K562 (cell line): ENCODE data around the gene JPH3.

Source experiments
- EP300 ChIP-seq: IDR thresholded peaks from 2 replicates; pipeline ENCODE4 v1.6.1; 2012; ENCODE audit warnings: low read length, improper control_type of control experiment
- ETV1 ChIP-seq: fragments of 450-650 bp; conservative IDR thresholded peaks from 2 replicates; pipeline ENCODE4 v1.6.1; 2016; ENCODE audit warnings: missing genetic modification characterization, control low read depth, low read depth, missing compliant biosample characterization
- TF ChIP-seq, protein P1 (sequence below), 3 experiments: IDR thresholded peaks in 2 of 3; conservative IDR thresholded peaks in 1 of 3; 2 replicates each; pipeline ENCODE4 v1.5.1; 2011 to 2012; ENCODE audit warnings: low read length in 3 of 3, mild to moderate bottlenecking in 3 of 3, control low read depth in 2 of 3, improper control_type of control experiment in 1 of 3, inconsistent platforms in 1 of 3, low read depth in 1 of 3, mixed read lengths in 1 of 3, moderate library complexity in 1 of 3; ENCODE audit not compliant: insufficient read depth in 2 of 3
- TF ChIP-seq, protein P2 (sequence below): fragments of 250-450 bp; sonication (Bioruptor Pico); IDR thresholded peaks from 2 replicates; pipeline ENCODE4 v1.5.0; 2020; ENCODE audit warnings: mild to moderate bottlenecking, borderline replicate concordance
- TF ChIP-seq, protein P3 (sequence below): fragments of 450-650 bp; conservative IDR thresholded peaks from 2 replicates; pipeline ENCODE4 v1.6.1; 2016; ENCODE audit warnings: missing genetic modification characterization, low read depth, mild to moderate bottlenecking, missing compliant biosample characterization, moderate library complexity
- TF ChIP-seq, protein P4 (sequence below), 2 experiments: fragments of 450-650 bp in 1 of 2; IDR thresholded peaks; 2 replicates each; pipeline ENCODE4 v1.6.1; 2011 to 2017; ENCODE audit warnings: low read depth in 2 of 2, antibody characterized with exemption in 1 of 2, borderline replicate concordance in 1 of 2, low read length in 1 of 2, mild to moderate bottlenecking in 1 of 2, mixed read lengths in 1 of 2; ENCODE audit not compliant: control insufficient read depth in 1 of 2

DNA sequence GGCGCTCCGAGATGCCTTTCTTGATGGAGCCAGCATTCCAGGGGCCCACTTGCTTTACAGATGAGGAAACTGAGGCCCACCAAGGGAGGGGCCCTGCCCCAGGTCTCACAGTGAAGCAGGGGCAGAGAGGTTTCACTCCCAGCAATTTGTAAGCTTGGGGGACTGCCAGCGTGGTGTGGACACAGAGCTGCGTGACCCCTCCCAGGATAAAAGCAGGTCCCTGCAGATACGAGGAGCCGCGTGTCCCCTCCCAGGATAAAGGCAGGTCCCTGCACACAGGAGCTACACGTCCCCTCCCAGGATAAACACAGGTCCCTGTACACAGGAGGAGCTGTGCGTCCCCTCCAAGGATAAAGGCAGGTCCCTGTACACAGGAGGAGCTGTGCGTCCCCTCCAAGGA is 11.7 kb downstream of the JPH3 start:
- TF ChIP-seq, protein P1, sequence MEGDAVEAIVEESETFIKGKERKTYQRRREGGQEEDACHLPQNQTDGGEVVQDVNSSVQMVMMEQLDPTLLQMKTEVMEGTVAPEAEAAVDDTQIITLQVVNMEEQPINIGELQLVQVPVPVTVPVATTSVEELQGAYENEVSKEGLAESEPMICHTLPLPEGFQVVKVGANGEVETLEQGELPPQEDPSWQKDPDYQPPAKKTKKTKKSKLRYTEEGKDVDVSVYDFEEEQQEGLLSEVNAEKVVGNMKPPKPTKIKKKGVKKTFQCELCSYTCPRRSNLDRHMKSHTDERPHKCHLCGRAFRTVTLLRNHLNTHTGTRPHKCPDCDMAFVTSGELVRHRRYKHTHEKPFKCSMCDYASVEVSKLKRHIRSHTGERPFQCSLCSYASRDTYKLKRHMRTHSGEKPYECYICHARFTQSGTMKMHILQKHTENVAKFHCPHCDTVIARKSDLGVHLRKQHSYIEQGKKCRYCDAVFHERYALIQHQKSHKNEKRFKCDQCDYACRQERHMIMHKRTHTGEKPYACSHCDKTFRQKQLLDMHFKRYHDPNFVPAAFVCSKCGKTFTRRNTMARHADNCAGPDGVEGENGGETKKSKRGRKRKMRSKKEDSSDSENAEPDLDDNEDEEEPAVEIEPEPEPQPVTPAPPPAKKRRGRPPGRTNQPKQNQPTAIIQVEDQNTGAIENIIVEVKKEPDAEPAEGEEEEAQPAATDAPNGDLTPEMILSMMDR (IDR thresholded peaks at IDR 0.05 in 2 of 3, conservative IDR thresholded peaks at IDR 0.05 in 1 of 3; ENCODE audit: insufficient read depth in 2 of 3, low read depth in 1 of 3, low read length in 3 of 3) = no peak
- TF ChIP-seq, protein P2, sequence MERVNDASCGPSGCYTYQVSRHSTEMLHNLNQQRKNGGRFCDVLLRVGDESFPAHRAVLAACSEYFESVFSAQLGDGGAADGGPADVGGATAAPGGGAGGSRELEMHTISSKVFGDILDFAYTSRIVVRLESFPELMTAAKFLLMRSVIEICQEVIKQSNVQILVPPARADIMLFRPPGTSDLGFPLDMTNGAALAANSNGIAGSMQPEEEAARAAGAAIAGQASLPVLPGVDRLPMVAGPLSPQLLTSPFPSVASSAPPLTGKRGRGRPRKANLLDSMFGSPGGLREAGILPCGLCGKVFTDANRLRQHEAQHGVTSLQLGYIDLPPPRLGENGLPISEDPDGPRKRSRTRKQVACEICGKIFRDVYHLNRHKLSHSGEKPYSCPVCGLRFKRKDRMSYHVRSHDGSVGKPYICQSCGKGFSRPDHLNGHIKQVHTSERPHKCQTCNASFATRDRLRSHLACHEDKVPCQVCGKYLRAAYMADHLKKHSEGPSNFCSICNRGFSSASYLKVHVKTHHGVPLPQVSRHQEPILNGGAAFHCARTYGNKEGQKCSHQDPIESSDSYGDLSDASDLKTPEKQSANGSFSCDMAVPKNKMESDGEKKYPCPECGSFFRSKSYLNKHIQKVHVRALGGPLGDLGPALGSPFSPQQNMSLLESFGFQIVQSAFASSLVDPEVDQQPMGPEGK (CRISPR knock-in tag) = no peak
- TF ChIP-seq ETV1 (tag) (no peak), EP300 (no peak)
- TF ChIP-seq, protein P3, sequence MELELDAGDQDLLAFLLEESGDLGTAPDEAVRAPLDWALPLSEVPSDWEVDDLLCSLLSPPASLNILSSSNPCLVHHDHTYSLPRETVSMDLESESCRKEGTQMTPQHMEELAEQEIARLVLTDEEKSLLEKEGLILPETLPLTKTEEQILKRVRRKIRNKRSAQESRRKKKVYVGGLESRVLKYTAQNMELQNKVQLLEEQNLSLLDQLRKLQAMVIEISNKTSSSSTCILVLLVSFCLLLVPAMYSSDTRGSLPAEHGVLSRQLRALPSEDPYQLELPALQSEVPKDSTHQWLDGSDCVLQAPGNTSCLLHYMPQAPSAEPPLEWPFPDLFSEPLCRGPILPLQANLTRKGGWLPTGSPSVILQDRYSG (tag) = no peak
- TF ChIP-seq, protein P4, sequence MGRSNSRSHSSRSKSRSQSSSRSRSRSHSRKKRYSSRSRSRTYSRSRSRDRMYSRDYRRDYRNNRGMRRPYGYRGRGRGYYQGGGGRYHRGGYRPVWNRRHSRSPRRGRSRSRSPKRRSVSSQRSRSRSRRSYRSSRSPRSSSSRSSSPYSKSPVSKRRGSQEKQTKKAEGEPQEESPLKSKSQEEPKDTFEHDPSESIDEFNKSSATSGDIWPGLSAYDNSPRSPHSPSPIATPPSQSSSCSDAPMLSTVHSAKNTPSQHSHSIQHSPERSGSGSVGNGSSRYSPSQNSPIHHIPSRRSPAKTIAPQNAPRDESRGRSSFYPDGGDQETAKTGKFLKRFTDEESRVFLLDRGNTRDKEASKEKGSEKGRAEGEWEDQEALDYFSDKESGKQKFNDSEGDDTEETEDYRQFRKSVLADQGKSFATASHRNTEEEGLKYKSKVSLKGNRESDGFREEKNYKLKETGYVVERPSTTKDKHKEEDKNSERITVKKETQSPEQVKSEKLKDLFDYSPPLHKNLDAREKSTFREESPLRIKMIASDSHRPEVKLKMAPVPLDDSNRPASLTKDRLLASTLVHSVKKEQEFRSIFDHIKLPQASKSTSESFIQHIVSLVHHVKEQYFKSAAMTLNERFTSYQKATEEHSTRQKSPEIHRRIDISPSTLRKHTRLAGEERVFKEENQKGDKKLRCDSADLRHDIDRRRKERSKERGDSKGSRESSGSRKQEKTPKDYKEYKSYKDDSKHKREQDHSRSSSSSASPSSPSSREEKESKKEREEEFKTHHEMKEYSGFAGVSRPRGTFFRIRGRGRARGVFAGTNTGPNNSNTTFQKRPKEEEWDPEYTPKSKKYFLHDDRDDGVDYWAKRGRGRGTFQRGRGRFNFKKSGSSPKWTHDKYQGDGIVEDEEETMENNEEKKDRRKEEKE (IDR thresholded peaks at IDR 0.05; ENCODE audit: borderline replicate concordance in 1 of 2, control insufficient read depth in 1 of 2, low read depth in 2 of 2, low read length in 1 of 2) = no peak
